ENCODE data around the gene SPON2. TPM values are rescaled to one million over a fixed set of nuclear protein-coding genes. Genes with fewer than 3 reads are reported as not detected.

SPON2 gene
- polyA plus RNA-seq, 1 experiment, result 11.6 TPM

DNA sequence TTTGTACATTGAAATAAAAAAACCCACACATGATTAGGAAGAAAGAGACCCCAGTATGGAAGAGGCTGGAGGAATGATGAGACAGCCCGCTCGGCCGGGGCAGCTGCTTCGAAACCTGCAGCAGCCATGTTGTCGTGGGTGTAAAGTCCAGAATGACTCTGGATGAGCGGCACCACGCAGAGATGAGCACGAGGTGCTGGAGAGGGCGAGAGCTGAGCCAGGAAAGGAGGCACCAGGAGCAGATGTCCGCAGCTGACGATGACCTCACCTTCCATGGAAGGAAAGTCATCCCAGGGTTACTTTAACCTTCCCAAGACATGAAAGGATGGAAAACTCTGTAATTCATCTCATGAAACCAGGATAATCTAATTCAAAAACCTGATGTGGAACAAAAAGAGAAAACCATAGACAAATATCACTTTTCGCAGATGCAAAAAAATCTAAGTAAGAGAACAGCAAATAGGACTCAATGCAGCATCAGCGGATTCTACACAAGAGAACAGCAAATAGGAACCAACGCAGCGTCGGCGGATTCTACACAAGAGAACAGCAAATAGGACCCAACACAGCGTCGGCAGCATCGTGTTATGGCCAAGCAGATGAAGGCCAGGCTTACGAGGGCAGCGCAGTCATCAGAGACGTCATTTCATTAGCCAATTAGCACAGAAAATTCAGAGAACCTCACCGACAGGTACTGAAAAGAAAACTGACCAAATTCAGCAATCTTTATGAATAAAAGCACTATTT is 25.9 kb upstream of the SPON2 start:
- Histone ChIP-seq H3K4me3 (ENCODE audit: low read depth, low read length) (no peak overlapping the region), H3K36me3 (ENCODE audit: control insufficient read depth, insufficient read depth, low read length) (no peaks in the 10 kb centered on the region), H3K27me3 (ENCODE audit: control insufficient read depth, insufficient read depth, low read length) (no peaks in the 10 kb centered on the region)
- TF ChIP-seq, protein P1, sequence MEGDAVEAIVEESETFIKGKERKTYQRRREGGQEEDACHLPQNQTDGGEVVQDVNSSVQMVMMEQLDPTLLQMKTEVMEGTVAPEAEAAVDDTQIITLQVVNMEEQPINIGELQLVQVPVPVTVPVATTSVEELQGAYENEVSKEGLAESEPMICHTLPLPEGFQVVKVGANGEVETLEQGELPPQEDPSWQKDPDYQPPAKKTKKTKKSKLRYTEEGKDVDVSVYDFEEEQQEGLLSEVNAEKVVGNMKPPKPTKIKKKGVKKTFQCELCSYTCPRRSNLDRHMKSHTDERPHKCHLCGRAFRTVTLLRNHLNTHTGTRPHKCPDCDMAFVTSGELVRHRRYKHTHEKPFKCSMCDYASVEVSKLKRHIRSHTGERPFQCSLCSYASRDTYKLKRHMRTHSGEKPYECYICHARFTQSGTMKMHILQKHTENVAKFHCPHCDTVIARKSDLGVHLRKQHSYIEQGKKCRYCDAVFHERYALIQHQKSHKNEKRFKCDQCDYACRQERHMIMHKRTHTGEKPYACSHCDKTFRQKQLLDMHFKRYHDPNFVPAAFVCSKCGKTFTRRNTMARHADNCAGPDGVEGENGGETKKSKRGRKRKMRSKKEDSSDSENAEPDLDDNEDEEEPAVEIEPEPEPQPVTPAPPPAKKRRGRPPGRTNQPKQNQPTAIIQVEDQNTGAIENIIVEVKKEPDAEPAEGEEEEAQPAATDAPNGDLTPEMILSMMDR (IDR thresholded peaks at IDR 0.05; ENCODE audit: insufficient read depth, low read depth, low read length), result no peak
- no peak for DNase-seq (ENCODE audit: low read depth)
- ChIA-PET POLR2A (no interaction called here), CTCF (interaction anchor here (0.6 kb wide), 1 partner anchor 31 kb away, joined by 3 read pairs; no protein-coding TSS in a partner anchor)

DNA sequence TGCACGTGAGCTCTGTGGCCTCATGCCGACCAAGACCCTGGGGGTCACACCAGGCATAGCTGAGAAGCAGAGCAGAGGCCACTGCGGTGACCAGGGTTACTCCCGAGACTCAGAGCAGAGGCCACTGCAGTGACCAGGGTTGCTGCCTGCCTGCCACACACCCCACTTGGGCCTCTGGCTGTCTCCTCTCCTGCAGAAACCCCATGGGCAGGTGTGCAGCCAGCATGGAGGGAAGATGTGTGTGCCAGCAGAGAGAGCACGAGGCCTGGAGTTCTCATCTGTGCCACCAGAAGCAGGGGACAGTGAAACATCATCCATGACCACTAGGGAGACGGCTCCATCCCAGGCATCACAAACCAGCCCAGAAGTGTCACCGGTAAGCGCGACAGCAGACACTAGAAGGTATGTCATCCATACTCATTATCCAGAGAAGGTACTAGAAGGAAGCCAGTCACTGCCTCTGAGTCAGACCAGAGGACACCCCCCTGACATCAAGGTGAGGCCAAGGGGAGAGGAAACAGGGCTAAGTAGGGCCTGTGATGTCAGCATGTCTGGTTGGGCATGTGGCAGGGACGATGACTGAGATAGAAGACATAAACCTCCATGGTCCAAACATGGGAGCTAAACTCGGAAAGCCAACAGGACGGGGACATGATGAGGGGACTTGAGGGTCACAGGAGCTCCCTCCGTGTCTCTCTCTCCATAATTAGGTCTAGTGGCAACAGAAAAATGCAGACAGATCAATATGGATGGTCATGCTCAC is 24.2 kb upstream of the SPON2 start:
- DNase-seq (ENCODE audit: low read depth), result no peak
- POLR2A ChIA-PET, result no interaction called here
- H3K4me3 ChIP-seq (ENCODE audit: low read depth, low read length), result no peak overlapping the region
- CTCF ChIA-PET, result interaction anchor here (1.3 kb wide), 1 partner anchor 72 kb away, joined by 4 read pairs; no protein-coding TSS in a partner anchor
- H3K27me3 ChIP-seq (ENCODE audit: control insufficient read depth, insufficient read depth, low read length), result no peaks in the 10 kb centered on the region
- H3K36me3 ChIP-seq (ENCODE audit: control insufficient read depth, insufficient read depth, low read length), result no peaks in the 10 kb centered on the region
- TF ChIP-seq, protein P1 (IDR thresholded peaks at IDR 0.05; ENCODE audit: insufficient read depth, low read depth, low read length), result no peak

GRCh38 chr4:1195891-1196401 is 23.6 kb upstream of the SPON2 start:
- Histone ChIP-seq H3K27me3 (ENCODE audit: control insufficient read depth, insufficient read depth, low read length) (no peaks in the 10 kb centered on the region), H3K4me3 (ENCODE audit: low read depth, low read length) (no peak overlapping the region), H3K36me3 (ENCODE audit: control insufficient read depth, insufficient read depth, low read length) (no peaks in the 10 kb centered on the region)
- POLR2A ChIA-PET, result no interaction called here
- CTCF ChIA-PET, result interaction anchor here (1.3 kb wide), 1 partner anchor 72 kb away, joined by 4 read pairs; no protein-coding TSS in a partner anchor
- TF ChIP-seq, protein P1 (IDR thresholded peaks at IDR 0.05; ENCODE audit: insufficient read depth, low read depth, low read length), result no peak
- no peak for DNase-seq (ENCODE audit: low read depth)

- Histone ChIP-seq H3K4me3 (ENCODE audit: low read depth, low read length) (no peak overlapping the region), H3K36me3 (ENCODE audit: control insufficient read depth, insufficient read depth, low read length) (no peaks in the 10 kb centered on the region), H3K27me3 (ENCODE audit: control insufficient read depth, insufficient read depth, low read length) (no peaks in the 10 kb centered on the region)
- ChIA-PET CTCF (no interaction called here), POLR2A (no interaction called here)
- TF ChIP-seq, protein P1 (IDR thresholded peaks at IDR 0.05; ENCODE audit: insufficient read depth, low read depth, low read length), result no peak
- no peak for DNase-seq (ENCODE audit: low read depth)
Observed at GRCh38 chr4:1195109-1195671, 22.8 kb upstream of the SPON2 start.

Data from BJ (cell line).